Subcutaneous abdominal adipose tissue (tissue), 5 donors: ENCODE results near the gene ELMO1.

Source experiments
- H3K27ac ChIP-seq: one replicate; pipeline ENCODE4 v1.7.0; 2013; ENCODE audit warnings: low read depth, mild to moderate bottlenecking, inconsistent platforms, low read length, moderate library complexity
- H3K27me3 ChIP-seq, 5 donors: one replicate each; pipeline ENCODE4 v1.7.0; 2013; ENCODE audit warnings: low read length in 5 of 5, inconsistent platforms in 1 of 5; ENCODE audit not compliant: control insufficient read depth in 5 of 5, insufficient read depth in 4 of 5
- H3K36me3 ChIP-seq, 5 donors: one replicate each; pipeline ENCODE4 v1.7.0; 2013; ENCODE audit warnings: low read length in 5 of 5; ENCODE audit not compliant: control insufficient read depth in 5 of 5, insufficient read depth in 5 of 5
- H3K4me1 ChIP-seq, 5 donors: one replicate each; pipeline ENCODE4 v1.7.0; 2013; ENCODE audit warnings: low read length in 5 of 5, mild to moderate bottlenecking in 3 of 5, moderate library complexity in 1 of 5; ENCODE audit not compliant: control insufficient read depth in 5 of 5, insufficient read depth in 5 of 5
- H3K4me3 ChIP-seq, 5 donors: one replicate each; pipeline ENCODE4 v1.7.0; 2013; ENCODE audit warnings: low read length in 5 of 5, low read depth in 1 of 5
- H3K9ac ChIP-seq, 5 donors: one replicate each; pipeline ENCODE4 v1.7.0; 2013; ENCODE audit warnings: low read length in 5 of 5, mild to moderate bottlenecking in 4 of 5, moderate library complexity in 3 of 5
- H3K9me3 ChIP-seq, 5 donors: one replicate each; pipeline ENCODE4 v1.7.0; 2013; ENCODE audit warnings: low read length in 5 of 5; ENCODE audit not compliant: control insufficient read depth in 5 of 5
- donor health status: healthy.
- donor health status: healthy.
- donor health status: healthy.
- donor health status: healthy.
- donor health status: healthy.

ELMO1 gene

DNA sequence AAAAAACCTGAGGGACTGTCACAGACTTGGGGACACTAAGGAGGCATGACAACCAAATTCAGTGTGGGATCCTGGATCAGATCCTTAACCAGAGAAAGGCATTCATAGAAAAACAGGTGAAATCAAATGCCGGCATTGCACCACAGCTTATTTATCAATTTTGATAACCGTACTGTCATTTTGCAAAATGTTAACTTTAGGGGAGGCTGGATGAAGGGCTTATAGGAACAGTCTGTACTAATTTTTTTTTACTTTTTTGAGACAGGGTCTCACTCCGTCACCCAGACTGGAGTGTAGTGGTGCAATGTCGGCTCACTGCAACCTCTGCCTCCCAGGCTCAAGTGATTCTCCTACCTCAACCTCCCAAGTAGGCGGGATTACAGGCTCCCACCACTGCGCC, 217.1 kb downstream of the ELMO1 start:
- Histone ChIP-seq H3K4me3 (no peak overlapping the region), H3K27me3 (no peaks in the 10 kb centered on the region), H3K36me3 (peaks cover 0 to 4% (median 0%) of the 10 kb centered on the region in 5 donors), H3K9ac (no peak overlapping the region), H3K9me3 (no peaks in the 10 kb centered on the region), H3K4me1 (peaks cover 0 to 8% (median 4%) of the 10 kb centered on the region in 5 donors), H3K27ac (no peak overlapping the region)

DNA sequence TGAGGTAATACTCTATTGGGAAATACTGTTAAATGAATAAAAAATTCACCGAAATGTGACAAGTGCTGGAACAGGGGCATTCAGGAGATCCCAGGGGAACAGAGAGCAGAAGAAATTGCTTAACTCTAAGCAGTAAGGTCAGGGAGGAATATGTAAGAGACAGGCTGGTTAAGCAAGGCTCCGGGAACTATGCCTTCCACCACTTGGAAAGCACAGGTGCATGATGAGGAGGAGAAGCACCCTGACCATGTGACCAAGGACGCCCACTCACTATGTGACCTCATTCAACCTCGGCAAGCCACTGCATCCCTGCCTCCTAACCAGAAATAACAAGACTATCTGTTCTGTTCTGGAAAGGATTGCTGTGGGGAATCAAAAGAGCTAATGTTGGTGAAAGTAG, 218.4 kb downstream of the ELMO1 start:
- Histone ChIP-seq H3K27me3 (no peaks in the 10 kb centered on the region), H3K27ac (no peak overlapping the region), H3K9ac (no peak overlapping the region)

DNA sequence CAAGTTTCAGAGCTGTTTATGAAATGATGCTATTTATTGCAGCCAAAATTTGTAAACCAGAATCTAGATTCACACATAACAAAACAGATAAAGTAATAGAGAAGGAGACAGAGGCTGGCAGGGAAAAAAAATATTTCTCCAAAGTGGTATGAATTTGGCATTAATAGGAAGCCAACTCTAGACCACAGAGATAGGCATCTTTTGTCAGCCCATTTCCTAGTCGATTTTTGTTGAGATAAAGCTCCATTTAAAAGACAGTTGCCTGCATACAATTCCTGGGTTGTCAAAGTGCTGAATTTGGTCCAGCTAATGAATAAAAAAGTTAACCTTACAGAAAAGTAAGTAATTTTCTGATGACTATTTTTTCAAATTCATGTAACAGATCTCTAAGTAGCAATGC, 219.3 kb downstream of the ELMO1 start:
- H3K36me3 ChIP-seq: peaks cover 0 to 10% (median 3%) of the 10 kb centered on the region in 5 donors
- no peaks in the 10 kb centered on the region for H3K9me3 ChIP-seq
- no peak overlapping the region for H3K27ac ChIP-seq
- no peak overlapping the region for H3K9ac ChIP-seq
- H3K27me3 ChIP-seq: no peaks in the 10 kb centered on the region
- peaks cover 0 to 8% (median 4%) of the 10 kb centered on the region in 5 donors for H3K4me1 ChIP-seq
- no peak overlapping the region for H3K4me3 ChIP-seq

More for the DNA sequence above, 218.4 kb downstream of the ELMO1 start:
- Histone ChIP-seq H3K36me3 (peaks cover 0 to 4% (median 0%) of the 10 kb centered on the region in 5 donors), H3K4me3 (no peak overlapping the region), H3K4me1 (peaks cover 0 to 8% (median 4%) of the 10 kb centered on the region in 5 donors), H3K9me3 (no peaks in the 10 kb centered on the region)

DNA sequence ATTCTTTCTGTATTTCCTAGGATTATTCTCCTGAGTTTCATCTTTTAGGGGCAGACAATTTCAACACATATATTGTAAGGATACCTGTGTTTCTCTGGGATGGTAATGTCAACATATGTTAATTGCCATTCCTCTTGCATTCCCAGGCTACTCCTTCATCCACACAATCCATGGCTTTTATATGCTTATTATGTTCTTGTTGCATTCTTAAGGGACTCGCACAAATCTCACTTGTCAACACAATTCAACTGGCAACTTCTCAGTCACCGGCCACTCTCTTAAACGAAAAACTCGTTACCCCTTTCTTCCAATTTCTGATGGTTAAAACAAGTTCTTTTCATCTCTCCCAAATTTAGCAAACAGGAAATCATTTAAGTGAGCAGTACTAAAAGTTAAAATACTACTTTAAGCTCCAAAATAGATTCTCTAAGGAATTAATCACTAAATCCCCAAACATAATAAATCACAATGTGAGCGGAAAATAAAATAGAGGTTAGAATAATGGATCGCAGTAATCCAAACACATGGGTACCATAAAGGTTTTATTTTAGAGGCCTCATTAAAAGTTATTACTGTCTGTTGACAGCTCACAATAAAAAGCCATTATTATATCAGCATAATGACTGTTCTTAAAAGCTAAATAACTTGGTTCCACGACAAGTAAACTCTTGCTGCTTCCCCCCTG, 223.2 kb downstream of the ELMO1 start:
- Histone ChIP-seq H3K4me3 (no peak overlapping the region), H3K9ac (no peak overlapping the region), H3K27ac (no peak overlapping the region), H3K9me3 (no peaks in the 10 kb centered on the region), H3K4me1 (peaks cover 0 to 7% (median 3%) of the 10 kb centered on the region in 5 donors), H3K36me3 (peaks cover 0 to 23% (median 8%) of the 10 kb centered on the region in 5 donors), H3K27me3 (no peaks in the 10 kb centered on the region)

GRCh38 chr7:37224746-37225145, 223.9 kb downstream of the ELMO1 start:
- no peak overlapping the region for H3K4me3 ChIP-seq
- no peak overlapping the region for H3K9ac ChIP-seq
- H3K36me3 ChIP-seq: peaks cover 0 to 24% (median 8%) of the 10 kb centered on the region in 5 donors
- no peak overlapping the region for H3K27ac ChIP-seq
- no peaks in the 10 kb centered on the region for H3K27me3 ChIP-seq
- no peaks in the 10 kb centered on the region for H3K9me3 ChIP-seq
- peaks cover 0 to 3% (median 0%) of the 10 kb centered on the region in 5 donors for H3K4me1 ChIP-seq

- Histone ChIP-seq H3K27ac (no peak overlapping the region), H3K27me3 (no peaks in the 10 kb centered on the region), H3K9ac (no peak overlapping the region), H3K4me1 (peaks cover 0 to 9% (median 4%) of the 10 kb centered on the region in 5 donors), H3K9me3 (no peaks in the 10 kb centered on the region), H3K36me3 (peaks cover 0 to 24% (median 8%) of the 10 kb centered on the region in 5 donors), H3K4me3 (no peak overlapping the region)
Observed at GRCh38 chr7:37220664-37221063, 228.0 kb downstream of the ELMO1 start.

- H3K4me1 ChIP-seq: peaks cover 0 to 9% (median 4%) of the 10 kb centered on the region in 5 donors
- no peak overlapping the region for H3K9ac ChIP-seq
- no peak overlapping the region for H3K4me3 ChIP-seq
- H3K36me3 ChIP-seq: peaks cover 0 to 18% (median 6%) of the 10 kb centered on the region in 5 donors
- no peaks in the 10 kb centered on the region for H3K9me3 ChIP-seq
- no peak overlapping the region for H3K27ac ChIP-seq
- H3K27me3 ChIP-seq: no peaks in the 10 kb centered on the region
Observed at GRCh38 chr7:37218956-37219355, 229.7 kb downstream of the ELMO1 start.

GRCh38 chr7:37216923-37217322, 231.7 kb downstream of the ELMO1 start:
- Histone ChIP-seq H3K27ac (no peak overlapping the region), H3K9me3 (no peaks in the 10 kb centered on the region), H3K9ac (no peak overlapping the region), H3K27me3 (no peaks in the 10 kb centered on the region), H3K36me3 (peaks cover 0 to 9% (median 1%) of the 10 kb centered on the region in 5 donors), H3K4me1 (peaks cover 0 to 18% (median 4%) of the 10 kb centered on the region in 5 donors), H3K4me3 (no peak overlapping the region)

GRCh38 chr7:37216156-37216852, 232.4 kb downstream of the ELMO1 start:
- H3K4me1 ChIP-seq: peaks cover under 1 to 25% (median 7%) of the 10 kb centered on the region in 5 donors
- no peaks in the 10 kb centered on the region for H3K27me3 ChIP-seq
- H3K27ac ChIP-seq: no peak overlapping the region
- peaks cover 0 to 11% (median 0%) of the 10 kb centered on the region in 5 donors for H3K36me3 ChIP-seq
- no peaks in the 10 kb centered on the region for H3K9me3 ChIP-seq
- H3K4me3 ChIP-seq: no peak overlapping the region
- no peak overlapping the region for H3K9ac ChIP-seq

DNA sequence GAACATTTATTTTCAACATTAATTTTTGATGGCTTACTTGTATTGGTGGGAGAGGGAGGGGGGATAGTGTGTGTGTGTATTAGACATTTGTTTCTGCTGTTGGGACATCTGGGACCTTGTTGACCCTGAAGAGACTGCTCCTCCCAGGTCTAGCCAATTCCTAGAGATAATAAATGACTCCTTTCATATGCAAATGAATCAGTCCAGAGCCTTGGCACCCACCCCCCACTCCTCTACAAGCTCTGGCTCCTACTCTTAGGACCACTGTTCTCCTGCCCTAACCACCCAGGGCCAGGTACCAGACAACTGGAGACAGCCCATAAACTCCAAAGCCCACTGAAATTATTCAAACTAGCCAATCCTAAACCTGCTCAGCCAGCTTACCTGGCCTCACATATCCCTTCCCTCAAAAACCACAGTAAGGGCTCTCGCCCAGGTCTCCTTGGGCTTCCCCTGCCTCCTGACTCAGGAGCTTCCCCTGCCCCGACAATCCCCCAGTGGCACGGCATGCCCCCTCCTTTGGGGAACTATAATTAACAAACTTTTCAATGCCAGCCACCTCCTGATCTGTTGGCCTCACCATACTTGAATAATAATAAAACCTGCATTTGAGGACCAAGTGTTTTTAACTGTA, 233.3 kb downstream of the ELMO1 start:
- H3K27ac ChIP-seq: no peak overlapping the region

More for the DNA sequence above, 233.3 kb downstream of the ELMO1 start:
- no peaks in the 10 kb centered on the region for H3K27me3 ChIP-seq
- H3K36me3 ChIP-seq: peaks cover 0 to 11% (median 0%) of the 10 kb centered on the region in 5 donors
- no peak overlapping the region for H3K4me3 ChIP-seq
- no peak overlapping the region for H3K9ac ChIP-seq
- H3K4me1 ChIP-seq: peaks cover 2 to 26% (median 11%) of the 10 kb centered on the region in 5 donors
- H3K9me3 ChIP-seq: no peaks in the 10 kb centered on the region
